H9 (cell line): ENCODE measurements around the gene RABL6. TPM values are rescaled to one million over a fixed set of nuclear protein-coding genes. Genes with fewer than 3 reads are reported as not detected.

ENCODE experiments used
- DNase-seq: peaks from one replicate; pipeline ENCODE4 v3.0.0-alpha.2; 2017
- H2AFZ ChIP-seq: one replicate; pipeline ENCODE4 v1.6.1; 2013; ENCODE audit warnings: mild to moderate bottlenecking, low read length, control low read depth, moderate library complexity
- H2AK5ac ChIP-seq: 2 replicates; pipeline ENCODE4 v1.6.1; 2013; ENCODE audit warnings: low read length, control low read depth, mixed read lengths; ENCODE audit not compliant: insufficient read length
- H2BK120ac ChIP-seq: one replicate; pipeline ENCODE4 v1.6.1; 2013; ENCODE audit warnings: low read depth, mild to moderate bottlenecking, low read length, control low read depth, inconsistent platforms; ENCODE audit not compliant: poor library complexity, severe bottlenecking
- H2BK12ac ChIP-seq: 2 replicates; pipeline ENCODE4 v1.6.1; 2013; ENCODE audit warnings: low read length, control low read depth, mixed read lengths, low read depth; ENCODE audit not compliant: insufficient read length
- H2BK15ac ChIP-seq: 2 replicates; pipeline ENCODE4 v1.6.1; 2013; ENCODE audit warnings: low read depth, low read length, control low read depth
- H2BK20ac ChIP-seq: one replicate; pipeline ENCODE4 v1.6.1; 2013; ENCODE audit warnings: low read depth, mild to moderate bottlenecking, low read length, control low read depth, inconsistent platforms; ENCODE audit not compliant: poor library complexity, severe bottlenecking
- H2BK5ac ChIP-seq: 2 replicates; pipeline ENCODE4 v1.6.1; 2013; ENCODE audit warnings: low read length, control low read depth, mixed read lengths; ENCODE audit not compliant: insufficient read length
- H3K14ac ChIP-seq: 2 replicates; pipeline ENCODE4 v1.6.1; 2013; ENCODE audit warnings: low read length, control low read depth; ENCODE audit not compliant: insufficient read depth
- H3K18ac ChIP-seq: 2 replicates; pipeline ENCODE4 v1.6.1; 2013; ENCODE audit warnings: low read depth, mild to moderate bottlenecking, mixed read lengths, low read length, control low read depth; ENCODE audit not compliant: insufficient read length
- H3K23ac ChIP-seq: 2 replicates; pipeline ENCODE4 v1.6.1; 2013; ENCODE audit warnings: low read length, control low read depth, mixed read lengths, low read depth; ENCODE audit not compliant: insufficient read length
- H3K23me2 ChIP-seq: 2 replicates; pipeline ENCODE4 v1.6.1; 2013; ENCODE audit warnings: low read depth, mild to moderate bottlenecking, mixed read lengths, low read length, control low read depth; ENCODE audit not compliant: insufficient read length, poor library complexity, severe bottlenecking
- H3K27ac ChIP-seq: 2 replicates; pipeline ENCODE4 v1.5.1; 2013; ENCODE audit warnings: low read length, control low read depth, mixed read lengths, low read depth; ENCODE audit not compliant: insufficient read length
- H3K27me3 ChIP-seq: 2 replicates; pipeline ENCODE4 v1.6.1; 2013; ENCODE audit warnings: low read length, control low read depth, inconsistent platforms; ENCODE audit not compliant: insufficient read depth
- H3K4ac ChIP-seq: 2 replicates; pipeline ENCODE4 v1.6.1; 2013; ENCODE audit warnings: low read depth, mild to moderate bottlenecking, control low read depth, inconsistent platforms, low read length, moderate library complexity
- H3K4me1 ChIP-seq: 2 replicates; pipeline ENCODE4 v1.6.1; 2013; ENCODE audit warnings: low read length, control low read depth, inconsistent platforms; ENCODE audit not compliant: insufficient read depth
- H3K4me2 ChIP-seq: 2 replicates; pipeline ENCODE4 v1.6.1; 2013; ENCODE audit warnings: low read length, control low read depth, mixed read lengths; ENCODE audit not compliant: insufficient read length, insufficient read depth
- H3K56ac ChIP-seq: 2 replicates; pipeline ENCODE4 v1.6.1; 2013; ENCODE audit warnings: low read depth, mild to moderate bottlenecking, mixed read lengths, low read length, control low read depth; ENCODE audit not compliant: insufficient read length
- H3K79me1 ChIP-seq: 2 replicates; pipeline ENCODE4 v1.6.1; 2013; ENCODE audit warnings: low read depth, mild to moderate bottlenecking, moderate library complexity, low read length, control low read depth, inconsistent platforms; ENCODE audit not compliant: insufficient read depth, poor library complexity, severe bottlenecking
- H3K79me2 ChIP-seq: 2 replicates; pipeline ENCODE4 v1.6.1; 2013; ENCODE audit warnings: low read length, control low read depth, inconsistent platforms; ENCODE audit not compliant: insufficient read depth
- H3K9ac ChIP-seq: 2 replicates; pipeline ENCODE4 v1.6.1; 2013; ENCODE audit warnings: low read length, control low read depth, mixed read lengths; ENCODE audit not compliant: insufficient read length; ENCODE audit errors: extremely low read depth
- H3K9me3 ChIP-seq: one replicate; pipeline ENCODE4 v1.6.1; 2013; ENCODE audit warnings: low read depth, low read length, inconsistent platforms; ENCODE audit not compliant: control insufficient read depth
- H3T11ph ChIP-seq: one replicate; pipeline ENCODE4 v1.6.1; 2013; ENCODE audit warnings: mild to moderate bottlenecking, low read length, control low read depth, inconsistent platforms
- H4K20me1 ChIP-seq: one replicate; pipeline ENCODE4 v1.6.1; 2013; ENCODE audit not compliant: control insufficient read depth, insufficient read length, insufficient read depth
- H4K5ac ChIP-seq: 2 replicates; pipeline ENCODE4 v1.6.1; 2013; ENCODE audit warnings: low read depth, mild to moderate bottlenecking, mixed read lengths, low read length, control low read depth; ENCODE audit not compliant: insufficient read length
- H4K8ac ChIP-seq: replicated peaks from 2 replicates; pipeline ENCODE4 v1.6.1; 2013; ENCODE audit warnings: low read length, control low read depth, mixed read lengths, low read depth; ENCODE audit not compliant: insufficient read length
- H4K91ac ChIP-seq: 2 replicates; pipeline ENCODE4 v1.6.1; 2013; ENCODE audit warnings: low read depth, mild to moderate bottlenecking, moderate library complexity, mixed read lengths, low read length, control low read depth; ENCODE audit not compliant: insufficient read length
- H3K27ac Mint-ChIP-seq, 3 experiments: 2 replicates in 2 of 3; 3 replicates in 1 of 3; pipeline ENCODE4 v1.8.0; 2020 to 2021; ENCODE audit warnings: mixed read lengths in 3 of 3, mild to moderate bottlenecking in 1 of 3, moderate library complexity in 1 of 3
- H3K27me3 Mint-ChIP-seq: 2 replicates; pipeline ENCODE4 v1.8.0; 2021; ENCODE audit warnings: low read depth, mild to moderate bottlenecking, moderate library complexity, mixed read lengths
- H3K36me3 Mint-ChIP-seq, 3 experiments: 2 replicates in 2 of 3; 3 replicates in 1 of 3; pipeline ENCODE4 v1.8.0; 2020 to 2021; ENCODE audit warnings: low read depth in 3 of 3, mixed read lengths in 3 of 3; ENCODE audit not compliant: insufficient read depth in 1 of 3
- H3K4me1 Mint-ChIP-seq, 2 experiments: 2 replicates each; pipeline ENCODE4 v1.8.0; 2020; ENCODE audit warnings: mixed read lengths in 2 of 2
- H3K4me3 Mint-ChIP-seq, 2 experiments: 2 replicates in 1 of 2; 3 replicates in 1 of 2; pipeline ENCODE4 v1.8.0; 2020 to 2021; ENCODE audit warnings: mild to moderate bottlenecking in 2 of 2, mixed read lengths in 2 of 2, moderate library complexity in 1 of 2
- H3K9me3 Mint-ChIP-seq, 2 experiments: 2 replicates in 1 of 2; 3 replicates in 1 of 2; pipeline ENCODE4 v1.8.0; 2020; ENCODE audit warnings: mild to moderate bottlenecking in 2 of 2, mixed read lengths in 2 of 2, moderate library complexity in 1 of 2
- CTCF ChIP-seq: fragments of 200-600 bp; sonication (generic); conservative IDR thresholded peaks from 3 replicates; pipeline ENCODE4 v1.8.0; 2021; ENCODE audit warnings: antibody characterized with exemption, mild to moderate bottlenecking
- WGBS: extraction: QIAGEN DNeasy Blood & Tissue Kit; methylation state at CpG from one replicate; pipeline ENCODE4 v1.1.7; 2013; ENCODE audit warnings: missing lambda C conversion rate, low lambda C conversion rate, mixed read lengths; ENCODE audit not compliant: insufficient read length; ENCODE audit errors: extremely low coverage; 5-methylcytosine and 5-hydroxymethylcytosine counted together
- microRNA-seq: library from miRNA; unstranded; fragments of <30 nt; microRNA quantifications from one replicate; pipeline ENCODE4, GENCODE V29; 2020; ENCODE audit warnings: borderline microRNAs expressed
- total RNA-seq: library from RNA; stranded (reverse); gene quantifications from 2 replicates; pipeline ENCODE4 v1.2.1, GENCODE V29; 2021

Gene RABL6
- total RNA-seq, 1 experiment from 2014 or later: 108 TPM

GRCh38 chr9:136890661-136891060 lies 82.9 kb downstream of the RABL6 start:
- H3K14ac ChIP-seq: no peak overlapping the region
- H4K20me1 ChIP-seq: no peaks in the 10 kb centered on the region
- H3K27ac Mint-ChIP-seq: no peak overlapping the region
- H2BK120ac ChIP-seq: no peak overlapping the region
- H2BK5ac ChIP-seq: no peak overlapping the region
- no peaks in the 10 kb centered on the region for H3K9me3 Mint-ChIP-seq
- no peak overlapping the region for H3K4ac ChIP-seq
- H4K91ac ChIP-seq: no peak overlapping the region
- no peaks in the 10 kb centered on the region for H3K27me3 ChIP-seq
- H2BK20ac ChIP-seq: no peak overlapping the region
- H4K8ac ChIP-seq: no peak overlapping the region
- H3K18ac ChIP-seq: no peak overlapping the region
- H2BK15ac ChIP-seq: no peak overlapping the region
- H3K36me3 Mint-ChIP-seq: peaks cover 12 to 37% (median 35%) of the 10 kb centered on the region in 3 experiments; a peak in 6 of 7 replicates
- H3K23me2 ChIP-seq: peaks cover 3% of the 10 kb centered on the region
- no peak overlapping the region for H3T11ph ChIP-seq
- DNase-seq: no peak
- no peak overlapping the region for H2AFZ ChIP-seq
- no peak overlapping the region for H3K9ac ChIP-seq
- H3K4me2 ChIP-seq: no peak overlapping the region
- H3K23ac ChIP-seq: no peak overlapping the region
- peaks cover 10 to 14% of the 10 kb centered on the region in 2 experiments for H3K4me1 Mint-ChIP-seq
- no peak for TF ChIP-seq CTCF
- WGBS: no CpG with 5 or more reads among the region's 13 CpGs
- no peak overlapping the region for H2AK5ac ChIP-seq
- H3K4me3 Mint-ChIP-seq: no peak overlapping the region
- no peak overlapping the region for H2BK12ac ChIP-seq
- H3K4me1 ChIP-seq: no peaks in the 10 kb centered on the region; the same call in 1 of the 2 replicates
- H4K5ac ChIP-seq: no peak overlapping the region
- H3K27ac ChIP-seq: no peak overlapping the region
- H3K9me3 ChIP-seq: no peaks in the 10 kb centered on the region
- no peaks in the 10 kb centered on the region for H3K27me3 Mint-ChIP-seq
- H3K79me1 ChIP-seq: peaks cover 17% of the 10 kb centered on the region
- peaks cover 10% of the 10 kb centered on the region; the same call in 1 of the 2 replicates for H3K79me2 ChIP-seq
- H3K56ac ChIP-seq: no peak overlapping the region

Small RNA genes lying within 50 kb of the gene (microRNA-seq; reads per million reads assigned to microRNA genes)
- not detected for gene MIR4292
- gene MIR4479: not detected

Other genes starting within 250 kb of the RABL6 start
- gene EGFL7, start 145.0 kb upstream of the RABL6 start, total RNA-seq: 37.7 and 38.0 TPM in 2 replicates
- 28.3 and 29.7 TPM in 2 replicates for gene AGPAT2, start 120.5 kb upstream of the RABL6 start, total RNA-seq
- 38.2 and 40.3 TPM in 2 replicates for gene DIPK1B, start 95.4 kb upstream of the RABL6 start, total RNA-seq
- gene LCN10, start 65.0 kb upstream of the RABL6 start, total RNA-seq: 0.75 and 1.5 TPM in 2 replicates
- gene LCN6, start 59.4 kb upstream of the RABL6 start, total RNA-seq: not detected in 2 replicates
- not detected in 2 replicates for gene LCN8, start 49.7 kb upstream of the RABL6 start, total RNA-seq
- 0.61 TPM in 1 of 2 replicates, not detected in the other for gene LCN15, start 43.4 kb upstream of the RABL6 start, total RNA-seq
- gene TMEM141, start 16.6 kb upstream of the RABL6 start, total RNA-seq: 55.2 and 58.9 TPM in 2 replicates
- 0.59 and 1.1 TPM in 2 replicates for gene CCDC183, start 11.6 kb upstream of the RABL6 start, total RNA-seq
- gene AJM1, start 34.5 kb downstream of the RABL6 start, total RNA-seq: 1.8 and 2.3 TPM in 2 replicates
- gene PHPT1, start 41.5 kb downstream of the RABL6 start, total RNA-seq: 161 and 175 TPM in 2 replicates
- gene MAMDC4, start 44.4 kb downstream of the RABL6 start, total RNA-seq: 6.9 and 9.2 TPM in 2 replicates
- 318 and 328 TPM in 2 replicates for gene EDF1, start 58.4 kb downstream of the RABL6 start, total RNA-seq
- 48.8 and 49.2 TPM in 2 replicates for gene TRAF2, start 78.6 kb downstream of the RABL6 start, total RNA-seq
- 62.2 and 65.0 TPM in 2 replicates for gene FBXW5, start 136.8 kb downstream of the RABL6 start, total RNA-seq
- gene C8G, start 137.3 kb downstream of the RABL6 start, total RNA-seq: 0.96 and 1.3 TPM in 2 replicates
- gene LCN12, start 144.3 kb downstream of the RABL6 start, total RNA-seq: 2.1 and 4.5 TPM in 2 replicates
- 3.6 and 4.8 TPM in 2 replicates for gene PTGDS, start 169.6 kb downstream of the RABL6 start, total RNA-seq
- 0.18 and 0.20 TPM in 2 replicates for gene LCNL1, start 175.0 kb downstream of the RABL6 start, total RNA-seq
- 46.8 and 51.2 TPM in 2 replicates for gene PAXX, start 184.5 kb downstream of the RABL6 start, total RNA-seq
- gene CLIC3, start 188.6 kb downstream of the RABL6 start, total RNA-seq: 0.29 and 0.31 TPM in 2 replicates
- gene ABCA2, start 220.3 kb downstream of the RABL6 start, total RNA-seq: 15.2 and 22.4 TPM in 2 replicates
- not detected in 2 replicates for gene FUT7, start 224.1 kb downstream of the RABL6 start, total RNA-seq
- gene NPDC1, start 238.2 kb downstream of the RABL6 start, total RNA-seq: 51.8 and 57.6 TPM in 2 replicates
- gene ENTPD2, start 246.1 kb downstream of the RABL6 start, total RNA-seq: 4.0 and 5.1 TPM in 2 replicates